ENCODE measurements around the gene RBM5.
A peak's percentile ranks its signal among the peaks of the same experiment; 100 is the strongest.

Gene RBM5

DNA sequence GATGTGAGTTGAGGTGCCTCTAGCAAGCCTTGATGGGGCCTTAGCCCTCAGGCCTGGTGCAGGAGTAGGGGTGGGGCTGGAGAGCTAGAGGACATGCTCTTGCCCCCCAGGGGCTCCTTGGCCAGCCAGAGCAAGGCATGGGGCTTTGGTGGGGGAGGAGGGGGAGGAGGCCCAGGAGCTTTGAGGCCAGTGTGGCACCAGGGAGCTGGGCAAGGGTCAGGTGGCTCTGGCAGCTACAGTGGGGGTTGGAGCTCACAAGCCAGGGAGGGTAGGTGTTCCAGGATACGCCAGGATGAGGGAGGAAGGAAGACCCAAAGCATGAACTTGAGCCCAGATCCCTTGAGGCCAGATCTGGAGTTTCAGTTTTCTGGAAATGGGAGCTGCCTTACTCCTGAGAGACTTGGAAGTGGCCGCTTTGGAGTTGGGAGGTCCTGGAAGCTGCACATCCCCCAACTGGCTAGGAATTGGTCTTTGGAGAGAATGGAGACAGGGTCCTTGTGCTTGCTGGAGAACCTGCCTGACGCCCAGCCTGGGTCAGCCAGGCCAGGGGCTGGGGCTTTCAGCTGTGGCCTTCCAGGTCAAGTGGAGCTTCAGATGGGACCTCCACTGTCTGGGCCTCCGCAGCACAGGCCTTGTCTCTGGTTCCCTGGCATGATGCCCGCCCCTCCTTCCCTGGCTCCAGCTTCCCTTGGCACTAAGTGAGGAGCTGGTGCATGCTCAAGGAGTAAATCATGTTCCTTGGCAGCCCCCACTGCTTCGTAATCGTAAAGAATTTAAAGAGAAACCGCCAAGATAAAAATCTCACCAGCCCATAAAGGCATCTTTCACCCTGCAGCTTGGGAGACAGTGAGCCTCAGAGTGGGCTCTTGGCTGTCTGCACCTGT lies 75.1 kb downstream of the RBM5 start:
- intact Hi-C loops (cut with DNase I; ENCODE audit: low total_unique reads): no loop called here
- peaks cover 0 to 10% (median 0%) of the 10 kb centered on the region in 3 donors for H3K36me3 ChIP-seq
- no peak overlapping the region for H3K4me3 ChIP-seq
- peaks cover 0 to 100% (median 100%) of the 10 kb centered on the region in 4 donors for H3K4me1 ChIP-seq
- peak; percentile 89 to 98 for DNase-seq
- no peaks in the 10 kb centered on the region for H3K27me3 ChIP-seq
- TF ChIP-seq, protein P1, sequence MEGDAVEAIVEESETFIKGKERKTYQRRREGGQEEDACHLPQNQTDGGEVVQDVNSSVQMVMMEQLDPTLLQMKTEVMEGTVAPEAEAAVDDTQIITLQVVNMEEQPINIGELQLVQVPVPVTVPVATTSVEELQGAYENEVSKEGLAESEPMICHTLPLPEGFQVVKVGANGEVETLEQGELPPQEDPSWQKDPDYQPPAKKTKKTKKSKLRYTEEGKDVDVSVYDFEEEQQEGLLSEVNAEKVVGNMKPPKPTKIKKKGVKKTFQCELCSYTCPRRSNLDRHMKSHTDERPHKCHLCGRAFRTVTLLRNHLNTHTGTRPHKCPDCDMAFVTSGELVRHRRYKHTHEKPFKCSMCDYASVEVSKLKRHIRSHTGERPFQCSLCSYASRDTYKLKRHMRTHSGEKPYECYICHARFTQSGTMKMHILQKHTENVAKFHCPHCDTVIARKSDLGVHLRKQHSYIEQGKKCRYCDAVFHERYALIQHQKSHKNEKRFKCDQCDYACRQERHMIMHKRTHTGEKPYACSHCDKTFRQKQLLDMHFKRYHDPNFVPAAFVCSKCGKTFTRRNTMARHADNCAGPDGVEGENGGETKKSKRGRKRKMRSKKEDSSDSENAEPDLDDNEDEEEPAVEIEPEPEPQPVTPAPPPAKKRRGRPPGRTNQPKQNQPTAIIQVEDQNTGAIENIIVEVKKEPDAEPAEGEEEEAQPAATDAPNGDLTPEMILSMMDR (IDR thresholded peaks at IDR 0.05): no peak
- H3K27ac ChIP-seq: peak overlapping the region; percentile 70 to 87
- no peaks in the 10 kb centered on the region for H3K9me3 ChIP-seq

DNA sequence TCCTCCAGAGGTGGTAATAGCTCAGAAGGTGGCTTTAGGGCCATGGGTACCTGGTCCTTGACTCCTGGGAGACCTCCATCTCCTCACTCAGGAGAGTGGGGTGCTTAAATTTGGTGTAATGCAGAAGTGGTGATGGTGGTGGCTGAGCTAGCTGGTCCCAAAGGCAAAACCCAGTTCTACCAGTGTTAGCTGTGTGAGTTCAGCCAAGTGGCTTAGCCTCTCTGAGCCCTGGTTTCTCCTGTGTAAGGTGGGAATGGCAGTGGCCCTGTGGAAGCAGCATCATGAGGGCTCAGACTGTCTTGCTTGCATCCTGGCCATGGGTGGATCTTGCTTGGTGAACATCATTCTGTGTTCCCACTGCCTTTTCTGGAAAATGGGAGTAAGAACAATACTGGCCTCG lies 75.8 kb downstream of the RBM5 start:
- Histone ChIP-seq H3K9me3 (no peaks in the 10 kb centered on the region), H3K4me1 (peaks cover 0 to 100% (median 100%) of the 10 kb centered on the region in 4 donors), H3K36me3 (peaks cover 0 to 10% (median 0%) of the 10 kb centered on the region in 3 donors), H3K27ac (peak overlapping the region; percentile 70 to 87), H3K27me3 (no peaks in the 10 kb centered on the region), H3K4me3 (no peak overlapping the region)
- DNase-seq: no peak
- TF ChIP-seq, protein P1 (IDR thresholded peaks at IDR 0.05): no peak
- intact Hi-C loops (cut with DNase I; ENCODE audit: low total_unique reads): no loop called here

DNA sequence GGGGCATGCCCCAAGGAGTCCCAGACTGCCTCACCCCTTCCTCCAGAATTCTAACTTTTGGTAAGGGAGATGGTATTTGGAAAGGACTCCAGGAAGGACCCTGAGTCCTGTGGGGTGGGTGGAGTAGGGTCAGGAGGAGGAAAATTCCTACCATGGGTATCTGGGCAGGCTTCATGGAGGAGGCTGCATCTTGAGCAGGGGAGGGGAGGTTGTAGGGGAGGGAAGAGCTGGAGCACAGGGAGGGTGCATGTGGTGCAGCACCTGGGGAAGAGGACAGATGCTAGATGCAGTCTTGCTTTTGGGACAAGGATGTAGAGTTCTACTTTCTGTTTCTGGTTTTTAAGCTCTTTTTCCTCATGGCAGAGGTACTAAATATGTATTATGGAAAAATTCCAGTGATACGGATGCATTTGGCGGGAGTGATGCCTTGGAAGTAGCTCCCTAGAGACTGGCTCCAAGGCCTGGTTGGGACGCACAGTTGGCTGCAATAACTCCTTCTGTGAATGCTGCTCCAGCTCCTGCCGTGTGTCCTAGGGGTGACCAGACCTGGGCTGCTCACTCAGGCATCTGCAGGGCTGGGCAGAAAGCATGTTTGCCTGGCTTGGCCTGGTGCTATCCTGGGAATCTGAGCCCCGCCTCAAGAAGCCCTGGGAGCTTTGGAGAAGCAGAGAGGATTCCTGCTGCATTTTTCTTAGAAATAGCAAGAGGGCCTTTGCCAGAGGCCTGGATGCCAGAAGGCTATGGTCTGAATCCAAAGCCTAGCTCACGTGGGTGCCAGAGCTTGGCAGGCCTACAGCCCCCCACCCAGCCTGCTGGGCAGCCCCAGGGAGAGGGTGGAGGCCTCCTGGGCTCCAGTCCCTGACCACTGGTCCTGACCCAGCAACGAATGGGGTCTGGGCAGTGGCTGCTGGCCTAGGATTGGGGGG lies 76.5 kb downstream of the RBM5 start:
- TF ChIP-seq, protein P1 (IDR thresholded peaks at IDR 0.05): no peak
- H3K36me3 ChIP-seq: peaks cover 0 to 4% (median 0%) of the 10 kb centered on the region in 3 donors
- H3K4me3 ChIP-seq: peak overlapping the region; percentile 18 to 29
- peak; percentile 57 to 92 for DNase-seq
- H3K27me3 ChIP-seq: no peaks in the 10 kb centered on the region
- peak overlapping the region; percentile 70 to 87 for H3K27ac ChIP-seq
- H3K4me1 ChIP-seq: peaks cover 0 to 100% (median 98%) of the 10 kb centered on the region in 4 donors
- intact Hi-C loops (cut with DNase I; ENCODE audit: low total_unique reads): no loop called here
- no peaks in the 10 kb centered on the region for H3K9me3 ChIP-seq

DNA sequence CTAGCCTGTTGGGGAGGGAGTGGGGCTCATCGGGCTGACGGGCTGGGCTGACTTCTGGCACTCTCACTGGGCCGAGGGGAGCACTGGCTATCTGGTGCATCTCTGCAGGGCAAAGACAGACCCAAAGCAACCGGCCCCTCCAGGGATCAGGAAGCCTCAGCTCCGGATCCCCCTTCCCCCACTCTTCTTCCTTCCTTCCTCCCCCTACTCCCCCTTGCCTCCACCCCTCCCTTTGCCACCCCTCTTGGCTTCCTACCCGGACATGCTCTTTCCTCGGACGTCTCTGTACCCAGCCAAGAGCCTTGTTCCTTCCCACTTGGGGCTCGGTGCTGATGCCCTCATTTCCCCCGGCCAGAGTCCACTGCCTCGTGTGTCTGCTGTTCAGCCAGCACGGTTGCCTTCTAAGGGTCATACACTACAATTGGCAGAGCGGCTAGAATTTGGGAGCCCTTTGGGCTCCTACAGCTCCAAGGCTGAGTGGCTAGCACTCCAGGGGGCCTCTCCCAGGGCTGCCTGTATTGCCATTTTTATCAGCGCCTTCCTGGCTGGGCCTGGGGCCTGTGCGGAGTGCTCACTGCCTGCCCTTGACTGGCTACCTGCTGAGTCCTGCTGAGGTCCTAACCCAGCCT lies 77.3 kb downstream of the RBM5 start:
- TF ChIP-seq, protein P1 (IDR thresholded peaks at IDR 0.05): no peak
- DNase-seq: peak; percentile 35 to 89
- H3K36me3 ChIP-seq: no peaks in the 10 kb centered on the region
- H3K9me3 ChIP-seq: no peaks in the 10 kb centered on the region
- no peaks in the 10 kb centered on the region for H3K27me3 ChIP-seq
- intact Hi-C loops (cut with DNase I; ENCODE audit: low total_unique reads): no loop called here
- peaks cover 0 to 99% (median 94%) of the 10 kb centered on the region in 4 donors for H3K4me1 ChIP-seq
- peak overlapping the region; percentile 18 to 29 for H3K4me3 ChIP-seq
- H3K27ac ChIP-seq: peak overlapping the region; percentile 70 to 87

DNA sequence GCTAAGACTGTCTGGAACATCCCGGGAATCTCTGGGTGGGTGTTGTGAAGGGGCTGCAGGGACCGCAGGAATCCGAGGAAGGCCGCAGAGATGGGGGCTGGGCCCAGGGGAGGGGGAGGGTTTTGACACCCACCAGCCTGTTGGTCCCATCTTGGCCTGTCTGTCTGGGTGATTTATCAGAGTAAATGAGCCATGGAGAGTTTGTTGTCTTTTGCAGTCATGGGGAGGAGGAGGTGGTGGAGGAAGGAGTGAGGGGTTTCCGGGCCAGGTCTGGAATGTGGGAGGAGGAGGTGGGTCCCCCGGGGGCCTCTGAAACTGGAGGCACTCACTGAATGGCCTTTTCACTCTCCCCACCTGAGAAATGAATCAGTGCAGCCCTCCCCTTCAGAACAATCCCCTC lies 77.9 kb downstream of the RBM5 start:
- H3K27ac ChIP-seq: peak overlapping the region; percentile 70 to 87
- H3K36me3 ChIP-seq: no peaks in the 10 kb centered on the region
- peaks cover 0 to 99% (median 91%) of the 10 kb centered on the region in 4 donors for H3K4me1 ChIP-seq
- H3K9me3 ChIP-seq: no peaks in the 10 kb centered on the region
- DNase-seq: no peak
- H3K4me3 ChIP-seq: peak overlapping the region in 1 of 2 donors; percentile 29
- TF ChIP-seq, protein P1 (IDR thresholded peaks at IDR 0.05): no peak
- H3K27me3 ChIP-seq: no peaks in the 10 kb centered on the region
- intact Hi-C loops (cut with DNase I; ENCODE audit: low total_unique reads): no loop called here

Measured in tibial artery (tissue), 4 donors.